Superior temporal gyrus (tissue), 1 donor: Measurements from ENCODE around the gene GOLPH3L.
"Not testable (repeated sequence)": the region's sequence is repeated elsewhere in the genome, so short reads cannot be mapped to it uniquely, and the experiment has no call there.

Experiments used
- DNase-seq: peaks from one replicate; pipeline ENCODE4 v3.0.0-alpha.2; 2016; ENCODE audit errors: extremely low spot score

GOLPH3L gene

GRCh38 chr1:150660584-150660983 is 36.4 kb downstream of the GOLPH3L start:
- no peak for DNase-seq

DNA sequence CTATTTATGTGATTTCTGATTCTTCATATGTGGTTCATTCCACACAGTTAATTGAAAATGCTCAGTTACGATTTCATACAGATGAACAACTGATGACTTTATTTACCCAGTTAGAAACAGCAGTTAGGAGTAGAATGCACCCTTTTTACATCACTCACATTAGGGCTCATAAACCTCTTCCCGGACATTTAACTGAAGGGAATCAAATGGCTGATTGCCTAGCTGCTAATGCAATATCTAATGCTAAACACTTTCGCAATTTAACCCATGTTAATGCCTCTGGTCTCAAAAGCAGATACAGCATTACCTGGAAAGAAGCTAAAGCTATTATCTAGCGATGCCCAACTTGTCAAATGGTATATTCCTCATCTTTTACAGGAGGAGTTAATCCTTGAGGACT is 39.9 kb downstream of the GOLPH3L start:
- not testable (repeated sequence) for DNase-seq

DNA sequence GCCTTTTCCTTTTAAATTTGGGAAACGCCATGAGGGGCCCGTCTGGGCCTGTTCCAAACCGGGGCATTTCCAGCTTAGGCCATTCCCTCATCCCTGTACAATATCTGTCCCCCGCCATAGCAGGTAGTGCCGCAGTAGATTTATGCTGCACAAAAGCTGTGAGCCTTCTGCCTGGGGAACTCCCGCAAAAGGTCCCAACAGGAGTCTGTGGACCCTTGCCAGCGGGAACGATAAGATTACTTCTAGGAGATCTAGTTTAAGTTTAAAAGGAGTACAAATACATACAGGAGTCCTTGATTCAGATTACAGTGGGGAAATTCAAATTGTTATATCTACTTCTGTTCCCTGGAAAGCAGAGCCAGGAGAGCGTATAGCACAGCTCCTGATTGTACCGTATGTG is 42.3 kb downstream of the GOLPH3L start:
- DNase-seq: not testable (repeated sequence)

DNA sequence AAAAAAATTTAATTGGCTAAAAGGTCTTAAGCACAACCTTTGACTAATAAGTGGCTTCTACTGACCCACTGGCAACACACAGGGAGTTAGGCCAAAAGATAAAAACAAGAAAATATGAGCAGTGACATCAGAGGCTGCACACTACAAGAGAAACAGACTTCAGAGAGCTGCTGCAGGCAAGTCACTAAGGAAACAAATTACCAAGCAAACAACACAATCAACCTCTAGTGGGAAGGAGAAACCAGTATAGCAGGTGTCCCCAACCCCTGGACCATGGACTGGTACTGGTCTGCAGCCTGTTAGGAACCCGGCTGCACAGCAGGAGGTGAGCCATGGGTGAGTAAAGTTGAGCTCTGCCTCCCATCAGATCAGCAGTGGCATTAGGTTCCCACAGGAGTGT is 46.8 kb downstream of the GOLPH3L start:
- no peak for DNase-seq

DNA sequence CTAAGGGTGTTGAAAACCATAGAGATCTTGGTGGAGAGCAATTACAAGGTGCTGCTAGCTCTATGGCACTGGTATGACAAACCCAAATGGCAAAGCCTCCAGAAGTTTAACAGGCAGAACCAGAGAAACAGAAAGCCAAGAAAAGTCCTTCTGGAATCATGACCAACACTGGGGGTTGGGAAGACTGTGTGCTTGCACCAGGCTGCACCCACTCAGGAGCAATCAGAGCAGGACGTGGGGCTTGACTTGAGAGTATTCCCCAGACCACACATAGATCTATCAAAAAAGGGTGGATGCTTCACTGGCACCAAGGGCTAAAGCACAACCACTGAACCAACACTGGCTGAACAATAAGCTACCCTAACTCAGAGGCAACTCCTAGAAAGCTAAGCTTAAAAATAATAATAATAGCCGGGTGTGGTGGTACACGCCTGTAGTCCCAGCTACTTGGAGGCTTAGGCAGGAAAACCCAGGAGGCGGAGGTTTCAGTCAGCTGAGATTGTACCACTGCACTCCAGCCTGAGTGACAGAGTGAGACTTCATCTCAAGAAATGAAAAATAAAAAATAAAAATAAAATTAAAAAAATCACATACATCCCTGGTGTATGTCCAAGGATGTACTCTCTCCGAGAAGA is 47.4 kb downstream of the GOLPH3L start:
- no peak for DNase-seq

DNA sequence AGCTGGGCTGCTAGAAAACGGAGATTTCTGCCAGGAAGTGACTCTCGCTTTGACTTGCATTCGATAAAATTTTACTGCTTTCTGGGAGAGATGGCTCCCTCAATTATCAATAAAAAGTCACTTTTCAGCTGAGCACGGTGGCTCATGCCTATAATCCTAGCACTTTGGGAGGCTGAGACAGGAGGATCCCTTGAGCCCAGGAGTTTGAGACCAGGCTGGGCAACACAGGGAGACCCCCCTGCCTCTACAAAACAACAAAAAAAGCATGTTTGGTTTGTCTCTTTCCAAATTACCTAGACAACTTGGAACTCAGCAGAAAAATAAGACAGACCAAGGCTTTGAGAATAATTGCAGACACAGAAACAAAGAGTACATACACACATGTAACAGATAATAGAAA is 54.7 kb downstream of the GOLPH3L start:
- DNase-seq: no peak

DNA sequence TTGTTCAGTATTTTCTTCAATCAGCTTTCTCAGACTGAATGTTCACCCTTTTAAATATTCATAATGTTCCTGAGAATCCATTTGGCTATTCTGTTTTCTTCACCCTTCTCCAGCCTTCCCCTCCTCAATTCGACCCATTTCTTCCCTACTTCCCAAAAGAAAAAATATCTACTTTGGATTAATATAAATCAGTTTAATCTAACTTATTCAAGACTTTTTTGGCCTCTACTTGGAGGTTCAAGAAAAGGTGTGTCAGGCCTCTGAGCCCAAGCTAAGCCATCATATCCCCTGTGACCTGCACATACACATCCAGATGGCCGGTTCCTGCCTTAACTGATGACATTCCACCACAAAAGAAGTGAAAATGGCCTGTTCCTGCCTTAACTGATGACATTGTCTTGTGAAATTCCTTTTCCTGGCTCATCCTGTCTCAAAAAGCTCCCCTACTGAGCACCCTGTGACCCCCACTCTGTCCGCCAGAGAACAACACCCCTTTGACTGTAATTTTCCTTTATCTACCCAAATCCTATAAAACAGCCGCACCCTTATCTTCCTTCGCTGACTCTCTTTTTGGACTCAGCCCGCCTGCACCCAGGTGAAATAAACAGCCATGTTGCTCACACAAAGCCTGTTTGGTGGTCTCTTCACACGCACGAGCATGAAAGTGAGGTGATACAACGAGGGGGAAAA is 55.7 kb downstream of the GOLPH3L start:
- not testable (repeated sequence) for DNase-seq

DNA sequence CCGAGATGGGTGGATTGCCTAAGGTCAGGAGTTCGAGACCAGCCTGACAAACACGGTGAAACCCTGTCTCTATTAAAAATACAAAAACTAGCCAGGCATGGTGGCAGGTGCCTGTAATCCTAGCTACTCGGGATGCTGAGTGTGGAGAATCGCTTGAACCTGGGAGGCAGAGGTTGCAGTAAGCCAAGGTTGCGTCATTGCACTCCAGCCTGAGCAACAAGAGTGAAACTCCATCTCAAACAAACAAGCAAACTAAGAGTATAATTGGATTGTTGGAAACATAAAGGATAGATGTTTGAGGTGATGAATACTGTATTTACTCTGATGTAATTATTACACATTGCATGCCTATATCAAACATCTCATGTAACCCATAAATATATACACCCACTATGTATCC is 58.5 kb downstream of the GOLPH3L start:
- not testable (repeated sequence) for DNase-seq

DNA sequence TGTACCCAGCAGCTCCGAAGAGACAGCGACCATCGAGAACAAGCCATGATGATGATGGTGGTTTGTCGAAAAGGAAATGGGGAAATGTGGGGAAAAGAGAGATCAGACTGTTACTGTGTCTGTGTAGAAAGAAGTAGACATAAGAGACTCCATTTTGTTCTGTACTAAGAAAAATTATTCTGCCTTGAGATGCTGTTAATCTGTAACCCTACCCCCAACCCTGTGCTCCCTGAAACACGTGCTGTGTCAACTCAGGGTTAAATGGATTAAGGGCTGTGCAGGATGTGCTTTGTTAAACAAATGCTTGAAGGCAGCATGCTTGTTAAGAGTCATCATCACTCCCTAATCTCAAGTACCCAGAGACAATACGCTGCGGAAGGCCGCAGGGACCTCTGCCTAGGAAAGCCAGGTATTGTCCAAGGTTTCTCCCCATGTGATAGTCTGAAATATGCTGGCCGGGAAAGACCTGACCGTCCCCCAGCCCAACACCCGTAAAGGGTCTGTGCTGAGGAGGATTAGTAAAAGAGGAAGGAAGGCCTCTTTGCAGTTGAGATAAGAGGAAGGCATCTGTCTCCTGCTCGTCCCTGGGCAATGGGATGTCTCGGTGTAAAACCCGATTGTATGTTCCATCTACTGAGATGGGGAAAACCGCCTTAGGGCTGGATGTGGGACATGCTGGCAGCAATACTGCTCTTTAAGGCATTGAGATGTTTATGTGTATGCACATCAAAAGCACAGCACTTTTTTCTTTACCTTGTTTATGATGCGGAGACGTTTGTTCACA is 61.9 kb downstream of the GOLPH3L start:
- DNase-seq: not testable (repeated sequence)

- peak; percentile 100 for DNase-seq
Measured at GRCh38 chr1:150629115-150629928, 67.6 kb downstream of the GOLPH3L start, which contains the start of gene ENSA. Gene ENSA (minus strand): TSS chr1:150629612. CDS start chr1:150629470, 142 bp downstream.

DNA sequence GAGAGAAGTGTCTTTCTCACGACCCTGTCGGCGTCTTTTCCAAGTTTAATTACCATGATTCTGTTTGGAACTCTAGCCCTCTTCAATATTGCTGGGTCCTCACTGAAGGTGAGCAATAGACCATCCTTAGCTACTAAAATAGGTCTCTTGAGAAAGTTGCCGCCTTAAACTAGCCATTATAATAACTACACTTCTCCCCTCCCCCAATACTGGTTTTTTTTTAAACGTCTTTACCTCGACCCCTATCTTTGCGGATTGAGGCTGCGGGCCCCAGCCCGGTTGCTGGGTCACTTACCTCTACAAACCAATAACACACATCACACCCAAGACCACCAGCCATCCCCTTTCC is 68.2 kb downstream of the GOLPH3L start:
- no peak for DNase-seq

DNA sequence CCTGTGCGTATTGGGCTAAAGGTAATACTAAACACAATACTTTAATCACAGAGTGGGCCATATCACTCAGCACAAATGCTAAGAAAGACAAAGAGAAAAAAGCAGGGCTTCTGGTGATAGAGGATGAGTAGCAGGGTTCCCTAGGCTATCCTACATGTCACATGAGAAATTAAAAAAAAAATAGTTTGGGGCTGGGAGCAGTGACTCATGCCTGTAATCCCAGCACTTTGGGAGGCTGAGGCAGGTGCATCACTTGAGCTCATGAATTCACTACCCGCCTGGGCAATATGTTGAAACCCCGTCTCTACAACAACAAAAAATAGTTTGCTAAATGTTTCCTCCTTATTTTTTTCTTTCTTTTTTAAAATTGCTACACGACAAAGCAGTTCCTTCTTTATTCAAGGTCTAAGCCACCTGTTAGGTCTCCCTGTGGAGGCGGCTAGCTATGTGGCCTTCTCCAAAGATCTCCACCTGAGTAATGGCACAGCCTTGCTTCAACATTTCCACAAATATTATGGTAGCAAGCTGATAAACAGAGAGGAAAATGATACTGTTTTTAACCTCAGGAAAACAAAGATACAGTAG is 69.0 kb downstream of the GOLPH3L start:
- DNase-seq: no peak

DNA sequence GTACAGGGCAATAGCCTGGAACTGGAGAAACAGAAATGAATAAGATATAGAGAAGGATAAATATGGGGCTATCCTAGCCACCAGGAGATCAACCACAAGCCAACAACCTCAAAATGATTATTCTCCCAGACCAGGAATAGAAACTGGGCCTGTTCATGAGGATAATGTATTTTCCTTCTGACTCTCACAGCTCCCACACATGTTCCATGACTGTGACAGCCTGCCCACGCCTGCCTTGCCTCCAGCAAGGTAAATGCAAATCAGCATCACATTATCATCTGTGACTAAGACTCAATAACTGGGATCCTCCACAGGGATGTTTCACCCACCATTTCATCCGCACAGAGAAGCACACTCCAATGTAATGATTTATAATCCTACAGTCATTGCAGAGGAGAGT is 70.8 kb downstream of the GOLPH3L start:
- DNase-seq: peak; percentile 69

- DNase-seq: not testable (repeated sequence)
Measured at GRCh38 chr1:150624546-150624945, 72.4 kb downstream of the GOLPH3L start.

DNA sequence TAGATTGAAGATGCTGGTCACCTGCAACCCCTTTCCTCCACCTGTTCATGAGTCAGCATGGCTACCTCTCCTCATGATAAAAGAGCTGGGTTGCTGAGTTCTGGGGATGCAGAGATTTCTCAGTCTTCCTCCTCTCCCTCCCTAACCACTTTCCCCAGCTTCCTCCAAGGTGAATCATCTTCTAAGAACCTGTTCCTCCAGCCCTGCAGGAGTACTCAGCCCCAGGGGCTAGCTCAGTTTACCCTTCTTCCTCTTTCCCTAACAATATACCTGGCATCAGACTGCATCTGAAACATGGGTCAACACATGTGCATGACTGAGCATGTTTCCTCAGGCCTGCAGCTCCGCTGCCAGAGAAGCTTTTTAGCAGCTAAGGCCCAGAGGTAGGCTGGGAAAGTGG is 72.8 kb downstream of the GOLPH3L start:
- not testable (repeated sequence) for DNase-seq

GRCh38 chr1:150622303-150622975 is 74.5 kb downstream of the GOLPH3L start:
- DNase-seq: no peak

- peak; percentile 57 for DNase-seq
Measured at GRCh38 chr1:150621497-150622302, 75.3 kb downstream of the GOLPH3L start.

DNA sequence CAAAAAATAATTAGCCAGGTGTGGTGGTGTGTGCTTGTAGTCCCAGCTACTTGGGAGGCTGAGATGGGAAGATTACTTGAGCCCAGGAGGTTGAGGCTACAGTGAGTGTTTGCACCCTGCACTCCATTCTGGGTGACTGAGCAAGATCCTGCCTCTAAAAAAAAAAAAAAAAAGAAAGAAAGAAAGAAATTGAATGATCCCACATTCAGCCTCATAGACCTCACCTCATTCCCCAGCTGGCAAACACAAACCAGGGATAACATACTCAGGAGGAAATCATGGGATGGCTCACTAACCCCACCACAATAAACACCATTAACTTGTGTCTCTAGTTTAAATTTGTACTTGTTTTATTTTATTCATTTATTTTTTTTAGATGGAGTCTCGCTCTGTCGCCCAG is 76.0 kb downstream of the GOLPH3L start:
- no peak for DNase-seq

DNA sequence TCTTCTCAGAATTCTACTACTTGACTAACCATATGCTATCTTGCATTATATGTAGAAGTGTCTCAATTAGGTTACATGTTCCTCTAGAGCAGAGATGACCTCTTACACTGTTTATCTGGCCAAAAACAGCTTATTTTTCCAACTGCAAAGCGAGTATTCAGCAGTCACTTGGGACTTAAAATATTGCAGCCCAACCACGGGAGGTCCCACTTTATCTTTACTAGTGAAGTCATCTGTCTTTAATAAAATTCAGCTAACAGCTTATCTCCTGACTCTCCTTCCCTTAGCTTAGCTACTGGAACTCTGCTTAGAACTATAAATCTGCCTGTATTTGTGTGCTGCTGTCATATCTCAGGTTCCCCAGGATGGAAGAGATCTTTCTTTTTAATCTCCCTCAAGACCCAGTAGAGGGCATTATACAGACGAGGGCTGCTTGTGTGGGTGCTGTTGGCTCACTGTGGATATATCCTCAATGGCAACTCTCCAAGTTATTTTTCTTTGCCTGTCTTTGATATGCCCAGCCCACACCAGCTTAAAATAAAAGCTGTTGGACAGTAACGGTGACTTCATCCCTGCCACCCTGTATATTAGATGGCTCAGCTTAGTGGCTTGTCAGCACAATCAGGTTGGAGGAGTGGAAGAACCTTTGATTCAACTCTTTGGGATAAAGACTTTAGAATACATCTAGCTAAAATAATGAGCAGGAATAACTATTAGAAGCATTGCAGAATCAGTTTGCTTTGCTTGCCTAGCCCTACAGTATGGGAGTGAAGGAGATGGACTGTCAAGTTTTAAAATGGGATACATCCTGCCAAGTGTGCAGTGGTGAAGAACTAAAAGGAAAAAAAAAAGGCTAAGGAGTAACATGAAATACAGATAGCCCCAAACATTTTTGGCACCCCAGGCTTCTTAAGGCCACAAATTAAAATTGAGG is 77.1 kb downstream of the GOLPH3L start:
- DNase-seq: peak; percentile 59
